ENCODE data around the gene HPD. TPM values are rescaled to one million over a fixed set of nuclear protein-coding genes. Genes with fewer than 3 reads are reported as not detected.
"Not testable (repeated sequence)": the region's sequence is repeated elsewhere in the genome, so short reads cannot be mapped to it uniquely, and the experiment has no call there.

Gene HPD
- total RNA-seq, 4 donors from 2014 or later: 1.9 TPM; not detected in 3

GRCh38 chr12:121888478-121889273 is 30.0 kb upstream of the HPD start, which contains the start of gene PSMD9:
Gene PSMD9, plus strand, starts transcription at chr12:121888790. Its CDS starts 67 bp downstream, at chr12:121888857.
- H3K36me3 ChIP-seq: no peaks in the 10 kb centered on the region
- no peaks in the 10 kb centered on the region for H3K9me3 ChIP-seq
- intact Hi-C loops (cut with DNase I; ENCODE audit: low total_unique reads): no loop called here
- peak within 1 kb of the TSS; percentile 62 to 67 for H3K4me3 ChIP-seq
- H3K27me3 ChIP-seq: no peaks in the 10 kb centered on the region
- TF ChIP-seq, protein P1, sequence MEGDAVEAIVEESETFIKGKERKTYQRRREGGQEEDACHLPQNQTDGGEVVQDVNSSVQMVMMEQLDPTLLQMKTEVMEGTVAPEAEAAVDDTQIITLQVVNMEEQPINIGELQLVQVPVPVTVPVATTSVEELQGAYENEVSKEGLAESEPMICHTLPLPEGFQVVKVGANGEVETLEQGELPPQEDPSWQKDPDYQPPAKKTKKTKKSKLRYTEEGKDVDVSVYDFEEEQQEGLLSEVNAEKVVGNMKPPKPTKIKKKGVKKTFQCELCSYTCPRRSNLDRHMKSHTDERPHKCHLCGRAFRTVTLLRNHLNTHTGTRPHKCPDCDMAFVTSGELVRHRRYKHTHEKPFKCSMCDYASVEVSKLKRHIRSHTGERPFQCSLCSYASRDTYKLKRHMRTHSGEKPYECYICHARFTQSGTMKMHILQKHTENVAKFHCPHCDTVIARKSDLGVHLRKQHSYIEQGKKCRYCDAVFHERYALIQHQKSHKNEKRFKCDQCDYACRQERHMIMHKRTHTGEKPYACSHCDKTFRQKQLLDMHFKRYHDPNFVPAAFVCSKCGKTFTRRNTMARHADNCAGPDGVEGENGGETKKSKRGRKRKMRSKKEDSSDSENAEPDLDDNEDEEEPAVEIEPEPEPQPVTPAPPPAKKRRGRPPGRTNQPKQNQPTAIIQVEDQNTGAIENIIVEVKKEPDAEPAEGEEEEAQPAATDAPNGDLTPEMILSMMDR (IDR thresholded peaks at IDR 0.05): peak; percentile 48 to 70 (median 56)
- peak; percentile 54 to 73 for TF ChIP-seq POLR2A (IDR thresholded peaks at IDR 0.05)
- peak; percentile 96 to 98 for DNase-seq
- H3K27ac ChIP-seq: peak within 1 kb of the TSS; percentile 89 to 90
- peaks cover 0 to 13% of the 10 kb centered on the region in 2 donors for H3K4me1 ChIP-seq

- H3K27ac ChIP-seq: peak overlapping the region; percentile 89 to 90
- intact Hi-C loops (cut with DNase I; ENCODE audit: low total_unique reads): no loop called here
- no peak for DNase-seq
These were observed 29.4 kb upstream of the HPD start for GRCh38 chr12:121888083-121888477.

GRCh38 chr12:121885129-121885528 is 26.5 kb upstream of the HPD start:
- H3K9me3 ChIP-seq; H3K4me1 ChIP-seq; H3K27ac ChIP-seq; DNase-seq; H3K4me3 ChIP-seq; intact Hi-C loops (cut with DNase I; ENCODE audit: low total_unique reads); H3K27me3 ChIP-seq; H3K36me3 ChIP-seq: not testable (repeated sequence)

More at GRCh38 chr12:121888083-121888477, 29.4 kb upstream of the HPD start:
- peak overlapping the region; percentile 62 to 67 for H3K4me3 ChIP-seq
- no peaks in the 10 kb centered on the region for H3K9me3 ChIP-seq
- TF ChIP-seq, protein P1 (IDR thresholded peaks at IDR 0.05): no peak
- TF ChIP-seq POLR2A (IDR thresholded peaks at IDR 0.05): no peak
- no peaks in the 10 kb centered on the region for H3K27me3 ChIP-seq
- peaks cover 0 to 13% of the 10 kb centered on the region in 2 donors for H3K4me1 ChIP-seq
- no peaks in the 10 kb centered on the region for H3K36me3 ChIP-seq

DNA sequence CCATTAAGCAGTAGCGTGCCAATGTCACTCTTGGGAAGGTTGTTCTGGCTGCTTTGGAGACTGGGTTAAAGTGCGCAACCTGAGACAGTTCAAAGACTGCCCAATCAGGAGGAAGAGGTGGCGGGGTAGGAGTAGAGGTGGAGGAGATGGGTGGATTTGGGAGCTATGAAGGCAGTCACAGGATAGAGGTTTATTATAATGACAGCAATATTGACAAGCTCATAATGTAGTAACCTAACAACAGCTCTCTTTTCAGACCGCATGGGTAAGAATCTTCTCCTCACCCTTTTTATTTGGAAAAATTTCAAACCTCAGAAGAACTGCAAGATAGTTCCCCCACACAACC is 24.6 kb upstream of the HPD start:
- Histone ChIP-seq H3K27me3 (no peaks in the 10 kb centered on the region), H3K9me3 (no peaks in the 10 kb centered on the region), H3K36me3 (no peaks in the 10 kb centered on the region), H3K27ac (no peak overlapping the region), H3K4me3 (no peak overlapping the region), H3K4me1 (peaks cover 0 to 5% of the 10 kb centered on the region in 2 donors)
- TF ChIP-seq, protein P1 (IDR thresholded peaks at IDR 0.05): no peak
- no peak for TF ChIP-seq POLR2A (IDR thresholded peaks at IDR 0.05)
- no peak for DNase-seq
- intact Hi-C loops (cut with DNase I; ENCODE audit: low total_unique reads): no loop called here

- intact Hi-C loops (cut with DNase I; ENCODE audit: low total_unique reads); H3K27me3 ChIP-seq: not testable (repeated sequence)
These were observed 17.4 kb upstream of the HPD start for GRCh38 chr12:121876080-121876447.

GRCh38 chr12:121875582-121875981 is 16.9 kb upstream of the HPD start:
- Histone ChIP-seq H3K27ac (no peak overlapping the region), H3K4me3 (no peak overlapping the region), H3K27me3 (no peaks in the 10 kb centered on the region), H3K36me3 (no peaks in the 10 kb centered on the region), H3K4me1 (no peaks in the 10 kb centered on the region), H3K9me3 (no peaks in the 10 kb centered on the region)
- intact Hi-C loops (cut with DNase I; ENCODE audit: low total_unique reads): no loop called here
- DNase-seq: no peak
- TF ChIP-seq, protein P1 (IDR thresholded peaks at IDR 0.05): no peak
- TF ChIP-seq POLR2A (IDR thresholded peaks at IDR 0.05): no peak

More at GRCh38 chr12:121876080-121876447, 17.4 kb upstream of the HPD start:
- not testable (repeated sequence) for H3K4me3 ChIP-seq, H3K9me3 ChIP-seq, DNase-seq, H3K4me1 ChIP-seq, H3K27ac ChIP-seq, H3K36me3 ChIP-seq

Data from uterus (tissue), 4 donors.